ENCODE results near the gene EIF5B. TPM values are rescaled to one million over a fixed set of nuclear protein-coding genes. Genes with fewer than 3 reads are reported as not detected.

Gene EIF5B
- total and polyA plus RNA-seq, 2 donors (not counting 1 experiment from before 2014, with no cell fraction given), result 4.5 to 32.8 TPM

- H3K9ac ChIP-seq (ENCODE audit: low read length), result no peak overlapping the region
- CTCF ChIA-PET, result interaction anchor here (0.6 kb wide), 1 partner anchor 14 kb away, joined by 4 read pairs; no protein-coding TSS in a partner anchor
- DNase-seq, result no peak
- intact Hi-C loops (cut with micrococcal nuclease), result no loop called here
- H3K36me3 ChIP-seq (replicated peaks in 1 of 2; ENCODE audit: control extremely low read depth in 1 of 2, control insufficient read depth in 1 of 2, extremely low read depth in 1 of 2, insufficient read depth in 2 of 2, low read length in 1 of 2), result peaks cover 6 to 46% of the 10 kb centered on the region in 2 experiments
- Mint-ChIP-seq H3K4me1 (no peaks in the 10 kb centered on the region), H3K27me3 (no peaks in the 10 kb centered on the region), H3K27ac (no peak overlapping the region), H3K4me3 (no peak overlapping the region), H3K9me3 (ENCODE audit: insufficient read depth) (no peaks in the 10 kb centered on the region)
- no peak overlapping the region for H3K27ac ChIP-seq (ENCODE audit: low read length in 2 of 2)
- H4K20me1 ChIP-seq (ENCODE audit: control insufficient read depth, insufficient read depth, low read length, poor library complexity, severe bottlenecking), result no peaks in the 10 kb centered on the region
- no peak overlapping the region for H2AFZ ChIP-seq (ENCODE audit: insufficient read depth, low read depth, low read length, poor library complexity, severe bottlenecking)
- TF ChIP-seq EZH2 (IDR thresholded peaks at IDR 0.05; ENCODE audit: borderline replicate concordance, insufficient read depth, low read depth, low read length, poor library complexity, severe bottlenecking), result no peak
- TF ChIP-seq CTCF (IDR thresholded peaks at IDR 0.05), result no peak
- POLR2A ChIA-PET, result no interaction called here
- H3K4me3 ChIP-seq (ENCODE audit: control extremely low read depth in 1 of 5, extremely low read depth in 1 of 5, insufficient read depth in 1 of 5, low read depth in 2 of 5, low read length in 4 of 5), result no peak overlapping the region
- no peaks in the 10 kb centered on the region for H3K4me1 ChIP-seq (ENCODE audit: control insufficient read depth in 2 of 2, insufficient read depth in 2 of 2, low read length in 2 of 2)
- no peaks in the 10 kb centered on the region for H3K9me3 ChIP-seq (ENCODE audit: control extremely low read depth in 1 of 3, control insufficient read depth in 2 of 3, insufficient read depth in 1 of 3, low read length in 2 of 3)
- no CpG with 5 or more reads among the region's 2 CpGs for WGBS (ENCODE audit: insufficient coverage)
- H3K4me2 ChIP-seq (replicated peaks; ENCODE audit: low read depth, low read length, poor library complexity, severe bottlenecking), result no peak overlapping the region
- no peak for ATAC-seq (ENCODE audit: low read depth)
- no peaks in the 10 kb centered on the region for H3K27me3 ChIP-seq (replicated peaks in 1 of 4; ENCODE audit: control extremely low read depth in 1 of 4, control insufficient read depth in 3 of 4, insufficient read depth in 4 of 4, low read length in 3 of 4)
- peaks cover 3% of the 10 kb centered on the region for H3K79me2 ChIP-seq (ENCODE audit: control insufficient read depth, insufficient read depth, low read length)
Observed at GRCh38 chr2:99389371-99389770, 52.2 kb downstream of the EIF5B start.

- no peaks in the 10 kb centered on the region for H3K27me3 ChIP-seq (replicated peaks in 1 of 4; ENCODE audit: control extremely low read depth in 1 of 4, control insufficient read depth in 3 of 4, insufficient read depth in 4 of 4, low read length in 3 of 4)
- no peak for DNase-seq
- no peaks in the 10 kb centered on the region for H3K4me1 ChIP-seq (ENCODE audit: control insufficient read depth in 2 of 2, insufficient read depth in 2 of 2, low read length in 2 of 2)
- H3K27ac ChIP-seq (ENCODE audit: low read length in 2 of 2), result no peak overlapping the region
- CTCF ChIA-PET, result interaction anchor here (0.6 kb wide), 1 partner anchor 14 kb away, joined by 4 read pairs; no protein-coding TSS in a partner anchor
- no peak overlapping the region for H3K4me2 ChIP-seq (replicated peaks; ENCODE audit: low read depth, low read length, poor library complexity, severe bottlenecking)
- 100% methylated on average over 1 of the region's 3 CpGs for WGBS (ENCODE audit: insufficient coverage)
- no peak overlapping the region for H3K9ac ChIP-seq (ENCODE audit: low read length)
- H2AFZ ChIP-seq (ENCODE audit: insufficient read depth, low read depth, low read length, poor library complexity, severe bottlenecking), result no peak overlapping the region
- H3K27ac Mint-ChIP-seq, result no peak overlapping the region
- H3K4me3 Mint-ChIP-seq, result no peak overlapping the region
- H3K9me3 ChIP-seq (ENCODE audit: control extremely low read depth in 1 of 3, control insufficient read depth in 2 of 3, insufficient read depth in 1 of 3, low read length in 2 of 3), result no peaks in the 10 kb centered on the region
- POLR2A ChIA-PET, result no interaction called here
- TF ChIP-seq CTCF (IDR thresholded peaks at IDR 0.05) (no peak), EZH2 (IDR thresholded peaks at IDR 0.05; ENCODE audit: borderline replicate concordance, insufficient read depth, low read depth, low read length, poor library complexity, severe bottlenecking) (no peak)
- no peaks in the 10 kb centered on the region for H3K27me3 Mint-ChIP-seq
- no peaks in the 10 kb centered on the region for H3K9me3 Mint-ChIP-seq (ENCODE audit: insufficient read depth)
- peaks cover 3% of the 10 kb centered on the region for H3K79me2 ChIP-seq (ENCODE audit: control insufficient read depth, insufficient read depth, low read length)
- no peaks in the 10 kb centered on the region for H4K20me1 ChIP-seq (ENCODE audit: control insufficient read depth, insufficient read depth, low read length, poor library complexity, severe bottlenecking)
- peaks cover 6 to 49% of the 10 kb centered on the region in 2 experiments for H3K36me3 ChIP-seq (replicated peaks in 1 of 2; ENCODE audit: control extremely low read depth in 1 of 2, control insufficient read depth in 1 of 2, extremely low read depth in 1 of 2, insufficient read depth in 2 of 2, low read length in 1 of 2)
- intact Hi-C loops (cut with micrococcal nuclease), result no loop called here
- no peak overlapping the region for H3K4me3 ChIP-seq (ENCODE audit: control extremely low read depth in 1 of 5, extremely low read depth in 1 of 5, insufficient read depth in 1 of 5, low read depth in 2 of 5, low read length in 4 of 5)
- H3K4me1 Mint-ChIP-seq, result no peaks in the 10 kb centered on the region
- ATAC-seq (ENCODE audit: low read depth), result no peak
Observed at GRCh38 chr2:99389946-99390345, 52.8 kb downstream of the EIF5B start.

Measured in B cell (primary cell).